ENCODE data around the gene KPNA6. TPM values are rescaled to one million over a fixed set of nuclear protein-coding genes. Genes with fewer than 3 reads are reported as not detected.

Gene KPNA6
- total and polyA plus RNA-seq, 9 of the 15 experiments (the other 6 are each of a cell fraction or from before 2014, with no cell fraction given), result 20.1 to 54.6 (median 32.2) TPM

DNA sequence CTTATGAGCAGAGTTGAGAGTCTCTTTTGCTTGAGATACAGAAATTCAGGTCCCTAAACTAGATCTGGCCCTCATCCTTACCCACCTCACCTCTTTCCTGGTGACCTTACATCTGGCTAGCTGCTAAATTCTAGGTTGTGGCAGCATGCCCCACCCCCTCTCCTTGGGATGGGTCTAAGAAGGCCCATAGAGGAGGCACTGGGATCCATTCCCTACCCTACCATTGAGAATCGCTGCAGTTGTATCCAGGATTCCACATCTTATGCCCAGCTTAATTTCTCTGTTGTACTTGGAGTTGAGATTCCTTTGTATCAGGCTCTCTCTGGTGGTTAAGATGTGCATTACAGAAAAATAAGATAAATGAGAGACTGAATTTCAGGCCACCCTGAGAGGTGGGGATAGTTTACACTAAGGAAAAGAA, 44.6 kb upstream of the KPNA6 start (continued):
- TF ChIP-seq, protein P1, sequence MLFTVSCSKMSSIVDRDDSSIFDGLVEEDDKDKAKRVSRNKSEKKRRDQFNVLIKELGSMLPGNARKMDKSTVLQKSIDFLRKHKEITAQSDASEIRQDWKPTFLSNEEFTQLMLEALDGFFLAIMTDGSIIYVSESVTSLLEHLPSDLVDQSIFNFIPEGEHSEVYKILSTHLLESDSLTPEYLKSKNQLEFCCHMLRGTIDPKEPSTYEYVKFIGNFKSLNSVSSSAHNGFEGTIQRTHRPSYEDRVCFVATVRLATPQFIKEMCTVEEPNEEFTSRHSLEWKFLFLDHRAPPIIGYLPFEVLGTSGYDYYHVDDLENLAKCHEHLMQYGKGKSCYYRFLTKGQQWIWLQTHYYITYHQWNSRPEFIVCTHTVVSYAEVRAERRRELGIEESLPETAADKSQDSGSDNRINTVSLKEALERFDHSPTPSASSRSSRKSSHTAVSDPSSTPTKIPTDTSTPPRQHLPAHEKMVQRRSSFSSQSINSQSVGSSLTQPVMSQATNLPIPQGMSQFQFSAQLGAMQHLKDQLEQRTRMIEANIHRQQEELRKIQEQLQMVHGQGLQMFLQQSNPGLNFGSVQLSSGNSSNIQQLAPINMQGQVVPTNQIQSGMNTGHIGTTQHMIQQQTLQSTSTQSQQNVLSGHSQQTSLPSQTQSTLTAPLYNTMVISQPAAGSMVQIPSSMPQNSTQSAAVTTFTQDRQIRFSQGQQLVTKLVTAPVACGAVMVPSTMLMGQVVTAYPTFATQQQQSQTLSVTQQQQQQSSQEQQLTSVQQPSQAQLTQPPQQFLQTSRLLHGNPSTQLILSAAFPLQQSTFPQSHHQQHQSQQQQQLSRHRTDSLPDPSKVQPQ (CRISPR knock-in tag; IDR thresholded peaks at IDR 0.05; ENCODE audit: borderline replicate concordance), result no peak
- TF ChIP-seq MTA3 (IDR thresholded peaks at IDR 0.05; ENCODE audit: borderline replicate concordance), result no peak
- no peak for TF ChIP-seq RBM15 (IDR thresholded peaks at IDR 0.05; ENCODE audit: insufficient read depth, low read length)
- TF ChIP-seq ZNF197 (CRISPR knock-in tag; IDR thresholded peaks at IDR 0.05; ENCODE audit: low read depth), result no peak
- TF ChIP-seq PHF21A (IDR thresholded peaks at IDR 0.05; ENCODE audit: borderline replicate concordance, low read depth), result 0 out of 2 replicates have a peak, but pooled peaks have one; percentile 28
- no peak for TF ChIP-seq SMARCA5 (IDR thresholded peaks at IDR 0.05)
- peak; percentile 27; the same call in 1 of the 2 replicates for TF ChIP-seq TEAD4 (IDR thresholded peaks at IDR 0.05; ENCODE audit: low read length)
- TF ChIP-seq TEAD4 (CRISPR knock-in tag; IDR thresholded peaks at IDR 0.05; ENCODE audit: borderline replicate concordance), result no peak
- TF ChIP-seq NFE2 (IDR thresholded peaks at IDR 0.05; ENCODE audit: low read depth), result no peak
- peak; percentile 49 for TF ChIP-seq ARID2 (IDR thresholded peaks at IDR 0.05)
- no peak for TF ChIP-seq KLF1 (tag; IDR thresholded peaks at IDR 0.05)
- TF ChIP-seq ZNF282 (CRISPR knock-in tag; IDR thresholded peaks at IDR 0.05), result no peak
- no peak for TF ChIP-seq MAFF (IDR thresholded peaks at IDR 0.05; ENCODE audit: low read length)
- TF ChIP-seq SMARCA4 (IDR thresholded peaks at IDR 0.05), result no peak
- TF ChIP-seq CBX3 (IDR thresholded peaks at IDR 0.05; ENCODE audit: borderline replicate concordance in 1 of 2, low read length in 2 of 2), result no peak
- no peak for TF ChIP-seq TAF9B (IDR thresholded peaks at IDR 0.05; ENCODE audit: partially characterized antibody)
- peak; percentile 11; the same call in 1 of the 2 replicates for TF ChIP-seq STAT5A (IDR thresholded peaks at IDR 0.05; ENCODE audit: borderline replicate concordance, low read length)
- TF ChIP-seq, protein P2, sequence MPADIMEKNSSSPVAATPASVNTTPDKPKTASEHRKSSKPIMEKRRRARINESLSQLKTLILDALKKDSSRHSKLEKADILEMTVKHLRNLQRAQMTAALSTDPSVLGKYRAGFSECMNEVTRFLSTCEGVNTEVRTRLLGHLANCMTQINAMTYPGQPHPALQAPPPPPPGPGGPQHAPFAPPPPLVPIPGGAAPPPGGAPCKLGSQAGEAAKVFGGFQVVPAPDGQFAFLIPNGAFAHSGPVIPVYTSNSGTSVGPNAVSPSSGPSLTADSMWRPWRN (IDR thresholded peaks at IDR 0.05; ENCODE audit: low read depth), result no peak
- no peak for TF ChIP-seq MTF1 (CRISPR knock-in tag; IDR thresholded peaks at IDR 0.05; ENCODE audit: borderline replicate concordance)
- no peak for TF ChIP-seq DIDO1 (tag; IDR thresholded peaks at IDR 0.05; ENCODE audit: low read depth)
